Stimulated activated naive CD8-positive, alpha-beta T cell treated with anti-CD3 and anti-CD28 coated beads, Interleukin-15, Interleukin-2, amounts not matched to agents 100 U/mL and 50 U/mL, for 24 hours (primary cell): Measurements from ENCODE around the gene ST8SIA4.
A peak's percentile ranks its signal among the peaks of the same experiment; 100 is the strongest.

Source experiments
- ATAC-seq: fragments of 150-1000 bp; cut with Tn5 transposase; one replicate; pipeline ENCODE4 v1.10.0; 2021
- DNase-seq: peaks from one replicate; pipeline ENCODE4 v3.0.0; 2021

ST8SIA4 gene

GRCh38 chr5:100903039-100903887, at the start of gene ST8SIA4:
Gene ST8SIA4 (minus strand): TSS chr5:100903282. CDS start chr5:100902955, 327 bp downstream.
- DNase-seq = peak; percentile 92

GRCh38 chr5:100950985-100951384, 47.9 kb upstream of the ST8SIA4 start:
- DNase-seq (no peak), ATAC-seq (no peak)

More at GRCh38 chr5:100903039-100903887, at the start of gene ST8SIA4:
- ATAC-seq = peak; percentile 70

- DNase-seq (no peak), ATAC-seq (peak; percentile 69)
These were observed 10.2 kb upstream of the ST8SIA4 start for GRCh38 chr5:100913298-100913697.

GRCh38 chr5:100909034-100909433, 6.0 kb upstream of the ST8SIA4 start:
- ATAC-seq (no peak), DNase-seq (no peak)

- DNase-seq (no peak), ATAC-seq (no peak)
These were observed 2.3 kb upstream of the ST8SIA4 start for GRCh38 chr5:100905259-100905914.

GRCh38 chr5:100904259-100904861, 1.3 kb upstream of the ST8SIA4 start:
- DNase-seq (peak; percentile 64), ATAC-seq (peak; percentile 40)

- DNase-seq = peak; percentile 41
- ATAC-seq = peak; percentile 8
These were observed 543 bp downstream of the ST8SIA4 start for GRCh38 chr5:100902440-100903038.

- ATAC-seq = peak; percentile 10
- peak; percentile 53 for DNase-seq
These were observed 1.2 kb downstream of the ST8SIA4 start for GRCh38 chr5:100901821-100902341.

- DNase-seq (peak; percentile 91), ATAC-seq (peak; percentile 61)
These were observed 2.0 kb downstream of the ST8SIA4 start for GRCh38 chr5:100900796-100901781.

GRCh38 chr5:100900142-100900795, 2.8 kb downstream of the ST8SIA4 start:
- DNase-seq = peak; percentile 57
- peak; percentile 38 for ATAC-seq

GRCh38 chr5:100899675-100900074, 3.4 kb downstream of the ST8SIA4 start:
- DNase-seq (no peak), ATAC-seq (no peak)

GRCh38 chr5:100898504-100899346, 4.4 kb downstream of the ST8SIA4 start:
- DNase-seq (no peak), ATAC-seq (no peak)

- DNase-seq (no peak), ATAC-seq (no peak)
These were observed 7.0 kb downstream of the ST8SIA4 start for GRCh38 chr5:100896054-100896453.

- DNase-seq (no peak), ATAC-seq (peak; percentile 83)
These were observed 12.5 kb downstream of the ST8SIA4 start for GRCh38 chr5:100890461-100891008.

GRCh38 chr5:100889896-100890295, 13.2 kb downstream of the ST8SIA4 start:
- DNase-seq (no peak), ATAC-seq (no peak)

- no peak for DNase-seq
- ATAC-seq = peak; percentile 60
These were observed 13.8 kb downstream of the ST8SIA4 start for GRCh38 chr5:100889165-100889743.

- ATAC-seq (no peak), DNase-seq (no peak)
These were observed 25.8 kb downstream of the ST8SIA4 start for GRCh38 chr5:100877274-100877673.

- DNase-seq (peak; percentile 24), ATAC-seq (peak; percentile 99)
These were observed 30.5 kb downstream of the ST8SIA4 start for GRCh38 chr5:100872408-100873190.
